Neural progenitor cell (in vitro differentiated cells): ENCODE measurements around the gene S1PR5. TPM values are rescaled to one million over a fixed set of nuclear protein-coding genes. Genes with fewer than 3 reads are reported as not detected.

Experiments used
- DNase-seq: peaks from one replicate; pipeline ENCODE4 v3.0.0-alpha.2; 2016; ENCODE audit warnings: low spot score
- H2AFZ ChIP-seq: fragments of 200-600 bp; sonication (generic); replicated peaks from 2 replicates; pipeline ENCODE4 v1.6.1; 2016; ENCODE audit warnings: antibody characterized with exemption
- H3F3A ChIP-seq: fragments of 200-600 bp; sonication (generic); 2 replicates; pipeline ENCODE4 v1.6.1; 2016; ENCODE audit warnings: antibody characterized with exemption, low read depth
- H3K27ac ChIP-seq: fragments of 200-600 bp; sonication (generic); 2 replicates; pipeline ENCODE4 v1.5.1; 2016; ENCODE audit warnings: mild to moderate bottlenecking
- H3K27me3 ChIP-seq: fragments of 200-600 bp; sonication (generic); 2 replicates; pipeline ENCODE4 v1.6.1; 2016; ENCODE audit warnings: mild to moderate bottlenecking, moderate library complexity
- H3K36me3 ChIP-seq: fragments of 200-600 bp; sonication (generic); 2 replicates; pipeline ENCODE4 v1.5.1; 2016
- H3K4me1 ChIP-seq: fragments of 200-600 bp; sonication (generic); 2 replicates; pipeline ENCODE4 v1.6.1; 2016; ENCODE audit warnings: mixed run types
- H3K4me2 ChIP-seq: fragments of 200-600 bp; sonication (generic); 2 replicates; pipeline ENCODE4 v1.6.1; 2016
- H3K4me3 ChIP-seq: fragments of 200-600 bp; sonication (generic); 2 replicates; pipeline ENCODE4 v1.5.1; 2016
- H3K79me2 ChIP-seq: fragments of 200-600 bp; sonication (generic); 2 replicates; pipeline ENCODE4 v1.6.1; 2016; ENCODE audit warnings: low read depth
- H3K9ac ChIP-seq: fragments of 200-600 bp; sonication (generic); 2 replicates; pipeline ENCODE4 v1.6.1; 2016
- H3K9me3 ChIP-seq: fragments of 200-600 bp; sonication (generic); 2 replicates; pipeline ENCODE4 v1.5.1; 2016; ENCODE audit warnings: low read depth
- H4K20me1 ChIP-seq: fragments of 200-600 bp; sonication (generic); 2 replicates; pipeline ENCODE4 v1.6.1; 2016; ENCODE audit warnings: low read depth
- H3K27ac Mint-ChIP-seq: 3 replicates; pipeline ENCODE4 v1.8.0; 2021; ENCODE audit warnings: mixed read lengths
- H3K27me3 Mint-ChIP-seq: 2 replicates; pipeline ENCODE4 v1.8.0; 2022; ENCODE audit warnings: low read depth, mild to moderate bottlenecking, inconsistent platforms, moderate library complexity, mixed read lengths; ENCODE audit not compliant: insufficient read depth
- H3K36me3 Mint-ChIP-seq: 3 replicates; pipeline ENCODE4 v1.8.0; 2021; ENCODE audit warnings: mixed read lengths
- H3K4me1 Mint-ChIP-seq: 3 replicates; pipeline ENCODE4 v1.8.0; 2021; ENCODE audit warnings: mixed read lengths
- H3K4me3 Mint-ChIP-seq: 3 replicates; pipeline ENCODE4 v1.8.0; 2021; ENCODE audit warnings: mild to moderate bottlenecking, moderate library complexity, mixed read lengths
- H3K9me3 Mint-ChIP-seq: 3 replicates; pipeline ENCODE4 v1.8.0; 2020; ENCODE audit warnings: mixed read lengths
- CTCF ChIP-seq: fragments of 200-600 bp; sonication (generic); IDR thresholded peaks from 2 replicates; pipeline ENCODE4 v1.5.1; 2017; ENCODE audit warnings: antibody characterized with exemption, mild to moderate bottlenecking
- EZH2 ChIP-seq: fragments of 200-600 bp; sonication (generic); IDR thresholded peaks from 2 replicates; pipeline ENCODE4 v1.6.1; 2017; ENCODE audit warnings: antibody characterized with exemption, mild to moderate bottlenecking, moderate library complexity
- EZH2phosphoT487 ChIP-seq: fragments of 200-600 bp; sonication (generic); IDR thresholded peaks from 2 replicates; pipeline ENCODE4 v1.6.1; 2017; ENCODE audit warnings: antibody characterized with exemption
- total RNA-seq: library from RNA; depleted of rRNA; stranded (reverse); fragments of >200 nt; gene quantifications from 2 replicates; pipeline ENCODE4 v1.2.3, GENCODE V29; 2015; ENCODE audit warnings: low replicate concordance

S1PR5 gene
- total RNA-seq, 1 donor from 2014 or later: 0.15 TPM

- H3K9me3 ChIP-seq: no peaks in the 10 kb centered on the region
- Mint-ChIP-seq H3K27ac (no peak overlapping the region), H3K27me3 (peaks cover 5% of the 10 kb centered on the region), H3K36me3 (peaks cover 20% of the 10 kb centered on the region), H3K9me3 (no peaks in the 10 kb centered on the region), H3K4me3 (peak overlapping the region; percentile 79), H3K4me1 (peaks cover 13% of the 10 kb centered on the region)
- no peak overlapping the region for H3K9ac ChIP-seq
- peaks cover 15% of the 10 kb centered on the region for H3F3A ChIP-seq
- no peaks in the 10 kb centered on the region for H3K36me3 ChIP-seq
- no peak for DNase-seq
- no peaks in the 10 kb centered on the region for H3K4me1 ChIP-seq
- H3K4me3 ChIP-seq: no peak overlapping the region
- H3K27me3 ChIP-seq: peaks cover 12% of the 10 kb centered on the region
- H4K20me1 ChIP-seq: no peaks in the 10 kb centered on the region
- no peak for TF ChIP-seq EZH2
- TF ChIP-seq CTCF: no peak
- no peak for TF ChIP-seq EZH2phosphoT487
- no peak overlapping the region for H2AFZ ChIP-seq
- no peak overlapping the region for H3K27ac ChIP-seq
- peaks cover 49% of the 10 kb centered on the region for H3K79me2 ChIP-seq
- H3K4me2 ChIP-seq: no peak overlapping the region
These were observed 17.0 kb downstream of the S1PR5 start for GRCh38 chr19:10500247-10500592.

DNA sequence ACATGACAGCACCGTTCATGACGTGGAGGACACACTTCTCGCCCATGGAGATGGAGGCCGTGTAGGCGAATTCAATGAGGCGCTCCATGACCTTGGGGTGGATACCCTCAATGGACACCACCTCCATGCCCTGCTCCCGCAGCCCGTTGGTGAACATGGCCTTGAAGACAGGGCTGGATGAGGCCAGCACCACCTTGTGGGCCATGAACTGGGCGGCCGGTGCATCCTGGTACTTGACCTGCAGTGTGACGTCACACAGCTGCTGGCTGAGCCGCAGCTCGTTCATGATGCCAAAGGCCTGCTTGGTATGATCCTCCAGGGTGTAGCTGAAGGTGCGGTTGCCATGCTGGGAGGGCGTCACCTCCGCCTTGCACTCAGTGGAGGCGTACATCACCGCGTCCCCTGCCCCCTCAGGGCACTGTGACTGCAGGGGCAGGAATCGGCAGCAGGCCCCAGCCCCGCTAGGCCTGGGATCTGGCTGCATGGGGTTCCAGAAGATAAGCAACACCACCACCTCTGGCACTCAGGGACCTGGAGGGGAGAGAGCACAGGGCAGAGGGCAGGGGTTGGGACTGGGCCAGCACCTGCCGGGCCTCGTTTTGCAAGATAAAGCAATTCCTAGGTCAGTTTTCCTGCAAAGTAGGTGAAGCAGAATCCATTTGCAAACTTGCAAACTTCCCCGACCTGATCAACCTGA, 17.5 kb downstream of the S1PR5 start:
- no peak for DNase-seq
- no peak overlapping the region for H3K27ac ChIP-seq
- no peak overlapping the region for H3K27ac Mint-ChIP-seq

DNA sequence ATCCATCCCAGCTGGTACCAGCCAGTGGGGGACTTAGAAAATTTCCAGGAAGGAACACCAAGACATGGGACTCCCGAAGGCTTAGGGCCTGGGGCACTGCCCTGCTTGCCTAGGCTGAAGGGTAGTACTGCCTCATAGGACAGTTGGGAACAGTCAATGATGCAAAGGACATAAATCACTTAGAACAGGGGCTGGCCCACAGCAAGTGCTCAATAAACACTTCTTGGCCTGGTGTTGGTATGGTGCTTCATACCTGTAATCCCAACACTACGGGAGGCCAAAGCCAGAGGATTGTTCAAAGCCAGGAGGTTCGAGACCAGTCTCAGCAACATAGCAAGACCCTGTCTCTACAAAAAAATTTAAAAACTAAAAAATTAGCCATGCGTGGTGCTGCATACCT, 19.9 kb downstream of the S1PR5 start:
- DNase-seq: no peak
- no peaks in the 10 kb centered on the region for H3K4me1 ChIP-seq
- Mint-ChIP-seq H3K36me3 (peaks cover 23% of the 10 kb centered on the region), H3K9me3 (no peaks in the 10 kb centered on the region), H3K4me3 (no peak overlapping the region), H3K4me1 (peaks cover 10% of the 10 kb centered on the region), H3K27ac (peak overlapping the region; percentile 58), H3K27me3 (peaks cover 3% of the 10 kb centered on the region)
- no peak overlapping the region for H3K27ac ChIP-seq
- TF ChIP-seq CTCF (no peak), EZH2 (no peak), EZH2phosphoT487 (no peak)
- H3K4me2 ChIP-seq: no peak overlapping the region
- no peak overlapping the region for H3K9ac ChIP-seq
- peaks cover 47% of the 10 kb centered on the region for H3K79me2 ChIP-seq
- no peaks in the 10 kb centered on the region for H3K27me3 ChIP-seq
- no peaks in the 10 kb centered on the region for H4K20me1 ChIP-seq
- no peaks in the 10 kb centered on the region for H3K9me3 ChIP-seq
- H3K4me3 ChIP-seq: no peak overlapping the region
- peaks cover 3% of the 10 kb centered on the region for H3F3A ChIP-seq
- no peaks in the 10 kb centered on the region for H3K36me3 ChIP-seq
- H2AFZ ChIP-seq: no peak overlapping the region

More for the DNA sequence above, 17.5 kb downstream of the S1PR5 start:
- peaks cover 12% of the 10 kb centered on the region for H3F3A ChIP-seq
- H3K79me2 ChIP-seq: peaks cover 49% of the 10 kb centered on the region
- H3K4me1 ChIP-seq: no peaks in the 10 kb centered on the region
- H3K36me3 ChIP-seq: no peaks in the 10 kb centered on the region
- no peak overlapping the region for H2AFZ ChIP-seq
- peaks cover 12% of the 10 kb centered on the region for H3K27me3 ChIP-seq
- H3K27me3 Mint-ChIP-seq: peaks cover 5% of the 10 kb centered on the region
- H3K4me3 ChIP-seq: no peak overlapping the region
- peak overlapping the region; percentile 79 for H3K4me3 Mint-ChIP-seq
- H4K20me1 ChIP-seq: no peaks in the 10 kb centered on the region
- no peak overlapping the region for H3K4me2 ChIP-seq
- H3K9me3 Mint-ChIP-seq: no peaks in the 10 kb centered on the region
- H3K9me3 ChIP-seq: no peaks in the 10 kb centered on the region
- H3K36me3 Mint-ChIP-seq: peaks cover 20% of the 10 kb centered on the region
- TF ChIP-seq EZH2phosphoT487 (no peak), CTCF (no peak), EZH2 (no peak)
- peaks cover 13% of the 10 kb centered on the region for H3K4me1 Mint-ChIP-seq
- H3K9ac ChIP-seq: no peak overlapping the region
